A549 (cell line): ENCODE data around the gene PITPNC1. TPM values are rescaled to one million over a fixed set of nuclear protein-coding genes. Genes with fewer than 3 reads are reported as not detected.

Experiments
- ATAC-seq, 2 experiments: fragments of 200-7000 bp in 1 of 2; fragments of >200 bp in 1 of 2; cut with Nextera tagmentation in 1 of 2; cut with Tn5 transposase in 1 of 2; 3 replicates each; pipeline versions ENCODE4 v1.8.0 to v1.9.1; 2018 to 2020; ENCODE audit warnings: mild to moderate bottlenecking in 1 of 2, moderate library complexity in 1 of 2
- CTCF ChIA-PET: fragments of 300-600 bp; sonication (Branson Sonifier 250); formaldehyde crosslinking; extraction: SDS; loops from one replicate; lab custom pipeline; 2021; ENCODE audit warnings: antibody characterized with exemption, inconsistent platforms; lab: Yijun Ruan, JAX
- POLR2A ChIA-PET: fragments of 350-600 bp; formaldehyde crosslinking; extraction: SDS; loops from one replicate; lab custom pipeline; 2021; ENCODE audit warnings: antibody characterized with exemption, inconsistent platforms; lab: Yijun Ruan, JAX
- DNase-seq, 2 experiments: peaks; one replicate each; pipeline versions ENCODE4 v3.0.0 to v3.0.0-alpha.2; 2011 to 2016; ENCODE audit warnings: low read depth in 1 of 2, low spot score in 1 of 2
- FAIRE-seq: peaks from 2 replicates; lab custom pipeline; 2011; peaks lifted over from hg19 to GRCh38; lab: Jason Lieb, UNC
- H3K27ac ChIP-seq, 2 experiments: fragments of >200 bp; sonication (Bioruptor Twin); formaldehyde crosslinking; 3 replicates each; pipeline ENCODE4 v1.5.1; 2016 to 2017
- H3K4me1 ChIP-seq: fragments of >200 bp; sonication (Bioruptor Twin); formaldehyde crosslinking; 3 replicates; pipeline ENCODE4 v1.6.1; 2016
- H3K4me2 ChIP-seq: fragments of >200 bp; sonication (Bioruptor Twin); formaldehyde crosslinking; 3 replicates; pipeline ENCODE4 v1.6.1; 2016
- H3K4me3 ChIP-seq: fragments of >200 bp; sonication (Bioruptor Twin); formaldehyde crosslinking; 3 replicates; pipeline ENCODE4 v1.5.1; 2016
- H3K9me3 ChIP-seq: fragments of >200 bp; sonication (Bioruptor Twin); formaldehyde crosslinking; 3 replicates; pipeline ENCODE4 v1.6.1; 2016
- BHLHE40 ChIP-seq: IDR thresholded peaks from 2 replicates; pipeline ENCODE4 v1.6.1; 2012; ENCODE audit warnings: low read depth, low read length, inconsistent platforms
- CHD2 ChIP-seq: fragments of 150-350 bp; IDR thresholded peaks from 2 replicates; pipeline ENCODE4 v1.6.1; 2014; ENCODE audit warnings: low read length; ENCODE audit not compliant: partially characterized antibody
- CHD4 ChIP-seq: fragments of 200-600 bp; sonication (generic); IDR thresholded peaks from 2 replicates; pipeline ENCODE4 v1.6.1; 2016; ENCODE audit warnings: antibody characterized with exemption, mild to moderate bottlenecking, borderline replicate concordance
- EHF ChIP-seq: fragments of 250-450 bp; sonication (Bioruptor Pico); IDR thresholded peaks from 2 replicates; pipeline ENCODE4 v1.5.0; 2020; ENCODE audit warnings: mild to moderate bottlenecking
- EP300 ChIP-seq, 2 experiments: fragments of >200 bp; sonication (Bioruptor Twin); formaldehyde crosslinking; IDR thresholded peaks; 2 replicates in 1 of 2; 3 replicates in 1 of 2; pipeline ENCODE4 v1.6.1; 2016 to 2017
- FOSL2 ChIP-seq, 2 experiments: fragments of 450-650 bp in 1 of 2; fragments of >200 bp in 1 of 2; sonication (Bioruptor Twin) in 1 of 2; formaldehyde crosslinking; IDR thresholded peaks; 2 replicates each; pipeline versions ENCODE4 v1.5.0 to v1.6.1; 2016 to 2020; ENCODE audit warnings: mild to moderate bottlenecking in 1 of 2, moderate library complexity in 1 of 2
- HEYL ChIP-seq: fragments of 250-450 bp; sonication (Bioruptor Pico); IDR thresholded peaks from 2 replicates; pipeline ENCODE4 v1.8.0; 2021; ENCODE audit warnings: mild to moderate bottlenecking, moderate library complexity
- HOXA7 ChIP-seq: fragments of 250-450 bp; sonication (Bioruptor Pico); IDR thresholded peaks from 2 replicates; pipeline ENCODE4 v1.5.0; 2020; ENCODE audit warnings: mild to moderate bottlenecking, moderate library complexity
- HOXB13 ChIP-seq: fragments of 250-450 bp; sonication (Bioruptor Pico); IDR thresholded peaks from 2 replicates; pipeline ENCODE4 v1.5.0; 2020; ENCODE audit warnings: low read depth, mild to moderate bottlenecking, moderate library complexity
- HOXB5 ChIP-seq: fragments of 250-450 bp; sonication (Bioruptor Pico); IDR thresholded peaks from 2 replicates; pipeline ENCODE4 v1.5.0; 2020; ENCODE audit warnings: mild to moderate bottlenecking, moderate library complexity
- JUN ChIP-seq, 2 experiments: fragments of >200 bp; sonication (Bioruptor Twin); formaldehyde crosslinking; IDR thresholded peaks; 2 replicates in 1 of 2; 3 replicates in 1 of 2; pipeline ENCODE4 v1.6.1; 2016 to 2017
- MAFK ChIP-seq: fragments of 450-650 bp; IDR thresholded peaks from 2 replicates; pipeline ENCODE4 v1.6.1; 2014; ENCODE audit not compliant: partially characterized antibody
- MYC ChIP-seq: IDR thresholded peaks from 2 replicates; pipeline ENCODE4 v1.6.1; 2012; ENCODE audit warnings: mild to moderate bottlenecking, inconsistent platforms, low read length, improper control_type of control experiment, borderline replicate concordance
- NPAS2 ChIP-seq: fragments of 250-450 bp; sonication (Bioruptor Pico); IDR thresholded peaks from 2 replicates; pipeline ENCODE4 v1.8.0; 2022; ENCODE audit warnings: mild to moderate bottlenecking, moderate library complexity, borderline replicate concordance
- POLR2A ChIP-seq: IDR thresholded peaks from 2 replicates; pipeline ENCODE4 v1.6.1; 2012; ENCODE audit warnings: mild to moderate bottlenecking, low read length
- RAD21 ChIP-seq, 2 experiments: fragments of >200 bp in 1 of 2; sonication (Bioruptor Twin) in 1 of 2; formaldehyde crosslinking in 1 of 2; IDR thresholded peaks in 1 of 2; conservative IDR thresholded peaks in 1 of 2; 2 replicates in 1 of 2; 3 replicates in 1 of 2; pipeline ENCODE4 v1.6.1; 2012 to 2018; ENCODE audit warnings: inconsistent platforms in 1 of 2
- RCOR1 ChIP-seq: fragments of 150-350 bp; IDR thresholded peaks from 2 replicates; pipeline ENCODE4 v1.6.1; 2014; ENCODE audit warnings: antibody characterized with exemption, low read length, low read depth
- RNF2 ChIP-seq: fragments of 200-600 bp; sonication (generic); IDR thresholded peaks from 2 replicates; pipeline ENCODE4 v1.6.1; 2016; ENCODE audit warnings: low read depth, mild to moderate bottlenecking, antibody characterized with exemption, moderate library complexity, borderline replicate concordance
- TFCP2L1 ChIP-seq: fragments of 250-450 bp; sonication (Bioruptor Pico); IDR thresholded peaks from 2 replicates; pipeline ENCODE4 v1.5.0; 2021; ENCODE audit warnings: mild to moderate bottlenecking
- WGBS: methylation state at CpG from one replicate; pipeline ENCODE4 v1.1.6; 2017; ENCODE audit errors: missing lambda C conversion rate; 5-methylcytosine and 5-hydroxymethylcytosine counted together
- polyA plus RNA-seq, 4 experiments: library from polyadenylated mRNA; depleted of rRNA in 3 of 4; stranded (reverse); fragments of >200 nt; fragmentation: RNase III in 1 of 4; extraction: RNeasy Plus Mini Kit Qiagen cat#74134 plus additional on column Dnase treatment in 1 of 4; gene quantifications; 2 replicates in 3 of 4; 3 replicates in 1 of 4; pipeline ENCODE4 v1.2.3, GENCODE V29; 2011 to 2017
- TF ChIP-seq, protein P1 (sequence below): fragments of 250-450 bp; sonication (Bioruptor Pico); IDR thresholded peaks from 2 replicates; pipeline ENCODE4 v1.5.0; 2021; ENCODE audit warnings: mild to moderate bottlenecking, moderate library complexity, borderline replicate concordance
- TF ChIP-seq, protein P2 (sequence below): fragments of >200 bp; sonication (Bioruptor Twin); formaldehyde crosslinking; IDR thresholded peaks from 3 replicates; pipeline ENCODE4 v1.5.1; 2016

The PITPNC1 gene
- polyA plus RNA-seq, 2 of the 4 experiments (the other 2 are of a cell fraction) = 3.7 to 11.2 TPM

DNA sequence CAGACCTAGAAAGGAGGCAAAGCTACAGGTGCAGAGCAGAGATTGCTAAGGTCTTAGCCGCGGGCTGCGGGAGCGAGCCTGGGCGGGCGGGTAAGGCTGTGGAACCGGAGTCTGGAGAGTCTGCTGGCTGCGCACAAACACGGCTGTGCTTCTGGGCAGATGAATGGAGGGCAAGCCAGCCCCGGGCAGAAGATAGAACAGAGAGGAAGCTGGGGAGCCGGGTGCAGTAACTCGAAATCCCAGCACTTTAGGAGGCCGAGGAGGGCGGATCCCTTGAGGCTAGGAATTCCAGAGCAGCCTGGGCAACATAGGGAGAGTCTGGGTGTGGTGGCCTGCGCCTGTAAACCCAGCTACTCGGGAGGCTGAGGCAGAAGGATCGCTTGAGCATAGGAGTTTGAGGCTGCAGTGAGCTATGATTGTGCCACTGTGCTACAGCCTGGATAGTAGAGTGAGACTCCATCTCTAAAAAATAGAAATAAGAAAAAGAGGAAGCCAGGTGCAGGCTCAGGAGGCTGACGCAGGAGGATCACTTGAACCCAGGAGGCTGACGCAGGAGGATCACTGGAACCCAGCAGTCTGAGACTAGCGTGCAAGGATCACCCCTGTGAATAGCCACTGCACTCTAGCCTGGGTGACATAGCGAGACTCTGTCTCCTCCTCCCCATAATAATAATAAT lies 56.3 kb downstream of the PITPNC1 start:
- no peak for DNase-seq
- peaks cover 10% of the 10 kb centered on the region for H3K4me1 ChIP-seq

DNA sequence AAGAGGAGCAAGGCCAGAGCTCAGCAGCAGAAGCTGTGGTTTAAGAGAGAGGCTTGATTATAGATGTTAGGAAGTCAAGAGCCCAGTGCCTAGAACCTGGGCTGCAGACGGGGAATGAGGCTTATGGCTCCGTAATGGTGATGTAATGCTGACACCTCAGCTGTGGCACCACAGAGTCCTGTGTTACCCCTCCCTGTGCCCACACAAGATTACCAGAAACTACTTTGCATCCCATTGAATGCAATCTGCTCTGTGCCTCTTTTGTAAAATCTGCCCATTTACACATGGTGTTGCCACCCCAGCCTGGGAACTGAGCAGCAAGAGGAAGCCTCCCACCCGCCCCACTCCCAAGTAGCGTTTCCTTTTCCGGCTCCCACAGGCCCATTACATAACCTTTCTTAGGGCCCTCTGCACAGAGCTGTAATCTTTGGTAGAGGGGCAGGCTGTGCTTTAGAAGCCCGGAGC lies 57.0 kb downstream of the PITPNC1 start:
- DNase-seq (no peak), ATAC-seq (no peak; a peak in 2 of 6 replicates), FAIRE-seq (no peak)
- Histone ChIP-seq H3K4me1 (peaks cover 10% of the 10 kb centered on the region), H3K4me3 (no peak overlapping the region), H3K9me3 (no peaks in the 10 kb centered on the region), H3K27ac (no peak overlapping the region), H3K4me2 (no peak overlapping the region)
- TF ChIP-seq FOSL2 (IDR thresholded peaks at IDR 0.05) = no peak
- TF ChIP-seq FOSL2 (CRISPR knock-in tag; IDR thresholded peaks at IDR 0.05) = no peak
- no peak for TF ChIP-seq EP300 (IDR thresholded peaks at IDR 0.05)
- TF ChIP-seq EHF (CRISPR knock-in tag) = no peak
- no peak for TF ChIP-seq HOXB13 (CRISPR knock-in tag)
- TF ChIP-seq JUN (IDR thresholded peaks at IDR 0.05) = no peak
- no peak for TF ChIP-seq MAFK
- TF ChIP-seq RNF2 = no peak
- no peak for TF ChIP-seq CHD4
- no peak for TF ChIP-seq HOXB5 (CRISPR knock-in tag)
- no peak for TF ChIP-seq POLR2A
- TF ChIP-seq, protein P1, sequence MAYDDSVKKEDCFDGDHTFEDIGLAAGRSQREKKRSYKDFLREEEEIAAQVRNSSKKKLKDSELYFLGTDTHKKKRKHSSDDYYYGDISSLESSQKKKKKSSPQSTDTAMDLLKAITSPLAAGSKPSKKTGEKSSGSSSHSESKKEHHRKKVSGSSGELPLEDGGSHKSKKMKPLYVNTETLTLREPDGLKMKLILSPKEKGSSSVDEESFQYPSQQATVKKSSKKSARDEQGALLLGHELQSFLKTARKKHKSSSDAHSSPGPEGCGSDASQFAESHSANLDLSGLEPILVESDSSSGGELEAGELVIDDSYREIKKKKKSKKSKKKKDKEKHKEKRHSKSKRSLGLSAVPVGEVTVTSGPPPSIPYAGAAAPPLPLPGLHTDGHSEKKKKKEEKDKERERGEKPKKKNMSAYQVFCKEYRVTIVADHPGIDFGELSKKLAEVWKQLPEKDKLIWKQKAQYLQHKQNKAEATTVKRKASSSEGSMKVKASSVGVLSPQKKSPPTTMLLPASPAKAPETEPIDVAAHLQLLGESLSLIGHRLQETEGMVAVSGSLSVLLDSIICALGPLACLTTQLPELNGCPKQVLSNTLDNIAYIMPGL (CRISPR knock-in tag) = no peak
- TF ChIP-seq TFCP2L1 (CRISPR knock-in tag) = no peak
- no peak for TF ChIP-seq RAD21 (conservative IDR thresholded peaks at IDR 0.05 in 1 of 2, IDR thresholded peaks at IDR 0.05 in 1 of 2)
- TF ChIP-seq CHD2 = no peak
- TF ChIP-seq, protein P2, sequence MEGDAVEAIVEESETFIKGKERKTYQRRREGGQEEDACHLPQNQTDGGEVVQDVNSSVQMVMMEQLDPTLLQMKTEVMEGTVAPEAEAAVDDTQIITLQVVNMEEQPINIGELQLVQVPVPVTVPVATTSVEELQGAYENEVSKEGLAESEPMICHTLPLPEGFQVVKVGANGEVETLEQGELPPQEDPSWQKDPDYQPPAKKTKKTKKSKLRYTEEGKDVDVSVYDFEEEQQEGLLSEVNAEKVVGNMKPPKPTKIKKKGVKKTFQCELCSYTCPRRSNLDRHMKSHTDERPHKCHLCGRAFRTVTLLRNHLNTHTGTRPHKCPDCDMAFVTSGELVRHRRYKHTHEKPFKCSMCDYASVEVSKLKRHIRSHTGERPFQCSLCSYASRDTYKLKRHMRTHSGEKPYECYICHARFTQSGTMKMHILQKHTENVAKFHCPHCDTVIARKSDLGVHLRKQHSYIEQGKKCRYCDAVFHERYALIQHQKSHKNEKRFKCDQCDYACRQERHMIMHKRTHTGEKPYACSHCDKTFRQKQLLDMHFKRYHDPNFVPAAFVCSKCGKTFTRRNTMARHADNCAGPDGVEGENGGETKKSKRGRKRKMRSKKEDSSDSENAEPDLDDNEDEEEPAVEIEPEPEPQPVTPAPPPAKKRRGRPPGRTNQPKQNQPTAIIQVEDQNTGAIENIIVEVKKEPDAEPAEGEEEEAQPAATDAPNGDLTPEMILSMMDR = no peak
- TF ChIP-seq HEYL = no peak
- TF ChIP-seq HOXA7 (CRISPR knock-in tag) = no peak
- CTCF ChIA-PET = interaction anchor here (0.9 to 4.9 kb wide), 3 partner anchors 9 to 47 kb away, joined by 3 to 30 read pairs (median 6); no protein-coding TSS in a partner anchor
- WGBS = 82% methylated on average over 6 of the region's 6 CpGs
- POLR2A ChIA-PET = no interaction called here

More for the DNA sequence above, 56.3 kb downstream of the PITPNC1 start:
- H3K4me2 ChIP-seq = no peak overlapping the region
- no peak for TF ChIP-seq BHLHE40
- TF ChIP-seq RCOR1 = no peak
- no peak for TF ChIP-seq NPAS2 (CRISPR knock-in tag)
- TF ChIP-seq MYC = no peak
- TF ChIP-seq, protein P1 (CRISPR knock-in tag) = no peak
- no peak for TF ChIP-seq CHD2
- POLR2A ChIA-PET = no interaction called here
- H3K27ac ChIP-seq = peak overlapping the region in 1 of 2 experiments; percentile 13; a peak in 1 of 6 replicates
- FAIRE-seq (no peak), ATAC-seq (no peak; a peak in 2 of 6 replicates)
- CTCF ChIA-PET = interaction anchor here (0.9 to 4.9 kb wide), 4 partner anchors 10 to 59 kb away, joined by 3 to 30 read pairs (median 4); no protein-coding TSS in a partner anchor
- 86% methylated on average over 21 of the region's 21 CpGs for WGBS
- H3K4me3 ChIP-seq = no peak overlapping the region
- H3K9me3 ChIP-seq = no peaks in the 10 kb centered on the region
